ENCODE measurements around the gene RERE. TPM values are rescaled to one million over a fixed set of nuclear protein-coding genes. Genes with fewer than 3 reads are reported as not detected.

RERE gene
- polyA plus RNA-seq, 1 experiment = 14.3 TPM

GRCh38 chr1:8671306-8671917 lies 146.0 kb downstream of the RERE start:
- H3K9me3 ChIP-seq (ENCODE audit: control insufficient read depth, insufficient read depth, low read length) = no peaks in the 10 kb centered on the region
- no peaks in the 10 kb centered on the region for H3K27me3 ChIP-seq (ENCODE audit: control insufficient read depth, insufficient read depth, low read length)
- POLR2A ChIA-PET = interaction anchor here (0.5 kb wide), 1 partner anchor 575 kb away, joined by 4 read pairs; no protein-coding TSS in a partner anchor
- CTCF ChIA-PET = interaction anchor here (0.6 to 4.9 kb wide), 24 partner anchors 9 to 261 kb away, joined by 3 to 23 read pairs (median 4); no protein-coding TSS in a partner anchor
- no peak overlapping the region for H3K4me3 ChIP-seq (ENCODE audit: low read depth, low read length)
- TF ChIP-seq CTCF (IDR thresholded peaks at IDR 0.05; ENCODE audit: low read depth, low read length) = peak; percentile 86
- peak; percentile 56 for DNase-seq (ENCODE audit: low read depth, low spot score)
- no peak overlapping the region for H3K27ac ChIP-seq (ENCODE audit: low read depth, low read length)

- ChIA-PET POLR2A (no interaction called here), CTCF (interaction anchor here (0.8 to 4.9 kb wide), 9 partner anchors 10 to 202 kb away, joined by 3 to 23 read pairs (median 7); no protein-coding TSS in a partner anchor)
- H3K4me3 ChIP-seq (ENCODE audit: low read depth, low read length) = no peak overlapping the region
- DNase-seq (ENCODE audit: low read depth, low spot score) = no peak
- no peaks in the 10 kb centered on the region for H3K9me3 ChIP-seq (ENCODE audit: control insufficient read depth, insufficient read depth, low read length)
- H3K27me3 ChIP-seq (ENCODE audit: control insufficient read depth, insufficient read depth, low read length) = no peaks in the 10 kb centered on the region
- no peak for TF ChIP-seq CTCF (IDR thresholded peaks at IDR 0.05; ENCODE audit: low read depth, low read length)
- H3K27ac ChIP-seq (ENCODE audit: low read depth, low read length) = no peak overlapping the region
Observed at GRCh38 chr1:8670371-8670818, 147.0 kb downstream of the RERE start.

- ChIA-PET POLR2A (no interaction called here), CTCF (interaction anchor here (0.8 to 4.9 kb wide), 9 partner anchors 11 to 201 kb away, joined by 3 to 23 read pairs (median 7); no protein-coding TSS in a partner anchor)
- no peaks in the 10 kb centered on the region for H3K9me3 ChIP-seq (ENCODE audit: control insufficient read depth, insufficient read depth, low read length)
- DNase-seq (ENCODE audit: low read depth, low spot score) = no peak
- H3K4me3 ChIP-seq (ENCODE audit: low read depth, low read length) = no peak overlapping the region
- H3K27ac ChIP-seq (ENCODE audit: low read depth, low read length) = no peak overlapping the region
- no peaks in the 10 kb centered on the region for H3K27me3 ChIP-seq (ENCODE audit: control insufficient read depth, insufficient read depth, low read length)
- no peak for TF ChIP-seq CTCF (IDR thresholded peaks at IDR 0.05; ENCODE audit: low read depth, low read length)
Observed at GRCh38 chr1:8669606-8670335, 147.7 kb downstream of the RERE start.

- TF ChIP-seq CTCF (IDR thresholded peaks at IDR 0.05; ENCODE audit: low read depth, low read length) = no peak
- no peaks in the 10 kb centered on the region for H3K27me3 ChIP-seq (ENCODE audit: control insufficient read depth, insufficient read depth, low read length)
- POLR2A ChIA-PET = interaction anchor here (0.6 kb wide), 1 partner anchor 9 kb away, joined by 3 read pairs; no protein-coding TSS in a partner anchor
- no peaks in the 10 kb centered on the region for H3K9me3 ChIP-seq (ENCODE audit: control insufficient read depth, insufficient read depth, low read length)
- CTCF ChIA-PET = interaction anchor here (0.6 to 1.0 kb wide), 2 partner anchors 30 to 181 kb away, joined by 3 read pairs; no protein-coding TSS in a partner anchor
- no peak overlapping the region for H3K27ac ChIP-seq (ENCODE audit: low read depth, low read length)
- DNase-seq (ENCODE audit: low read depth, low spot score) = no peak
- no peak overlapping the region for H3K4me3 ChIP-seq (ENCODE audit: low read depth, low read length)
Observed at GRCh38 chr1:8667869-8668594, 149.4 kb downstream of the RERE start.

Measured in AG04450 (cell line).